Stimulated activated naive CD8-positive, alpha-beta T cell treated with anti-CD3 and anti-CD28 coated beads, Interleukin-15, Interleukin-2, amounts not matched to agents 100 U/mL and 50 U/mL, for 24 hours (primary cell): ENCODE data around the gene SERPINB12.

Source experiments
- ATAC-seq: fragments of 150-1000 bp; cut with Tn5 transposase; one replicate; pipeline ENCODE4 v1.10.0; 2021
- DNase-seq: peaks from one replicate; pipeline ENCODE4 v3.0.0; 2021

Gene SERPINB12

DNA sequence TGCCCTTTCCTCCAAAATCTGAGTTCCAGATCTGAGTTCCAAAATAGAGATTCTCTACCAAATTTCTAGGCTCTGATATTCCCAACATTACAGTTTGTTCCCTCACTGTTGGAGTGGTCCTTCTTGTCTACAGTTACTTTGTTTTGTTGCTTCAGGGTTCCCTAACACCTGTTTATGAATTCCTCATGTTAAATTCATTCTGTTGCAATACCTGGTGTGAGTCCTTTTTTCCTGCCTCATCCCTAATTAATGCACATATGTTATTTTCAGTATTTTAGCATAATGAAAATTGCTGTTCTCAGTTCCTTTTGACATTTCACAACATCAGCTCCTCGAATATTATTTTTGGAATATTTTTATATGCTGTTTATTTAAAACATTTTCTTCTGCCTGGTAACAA lies 61.2 kb downstream of the SERPINB12 start:
- DNase-seq (no peak), ATAC-seq (no peak)

DNA sequence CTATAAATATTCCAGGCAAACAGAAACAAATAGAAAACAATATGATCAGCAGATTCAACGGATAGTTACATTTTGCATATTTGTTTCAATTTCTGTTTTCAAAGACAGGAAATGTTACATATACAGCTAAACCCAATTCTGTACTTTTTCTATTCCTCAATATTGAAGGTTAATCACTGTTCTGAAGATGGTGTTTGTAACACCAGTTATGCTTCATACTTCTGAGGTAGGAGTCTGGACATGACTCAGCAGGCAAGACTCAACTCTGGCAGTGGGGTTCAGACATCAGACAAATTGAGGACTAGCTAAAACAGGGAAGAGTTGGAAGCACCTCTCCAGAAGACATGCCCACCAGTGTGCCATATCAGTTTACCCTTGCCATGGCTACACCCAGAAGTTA lies 61.6 kb downstream of the SERPINB12 start:
- no peak for ATAC-seq
- no peak for DNase-seq

DNA sequence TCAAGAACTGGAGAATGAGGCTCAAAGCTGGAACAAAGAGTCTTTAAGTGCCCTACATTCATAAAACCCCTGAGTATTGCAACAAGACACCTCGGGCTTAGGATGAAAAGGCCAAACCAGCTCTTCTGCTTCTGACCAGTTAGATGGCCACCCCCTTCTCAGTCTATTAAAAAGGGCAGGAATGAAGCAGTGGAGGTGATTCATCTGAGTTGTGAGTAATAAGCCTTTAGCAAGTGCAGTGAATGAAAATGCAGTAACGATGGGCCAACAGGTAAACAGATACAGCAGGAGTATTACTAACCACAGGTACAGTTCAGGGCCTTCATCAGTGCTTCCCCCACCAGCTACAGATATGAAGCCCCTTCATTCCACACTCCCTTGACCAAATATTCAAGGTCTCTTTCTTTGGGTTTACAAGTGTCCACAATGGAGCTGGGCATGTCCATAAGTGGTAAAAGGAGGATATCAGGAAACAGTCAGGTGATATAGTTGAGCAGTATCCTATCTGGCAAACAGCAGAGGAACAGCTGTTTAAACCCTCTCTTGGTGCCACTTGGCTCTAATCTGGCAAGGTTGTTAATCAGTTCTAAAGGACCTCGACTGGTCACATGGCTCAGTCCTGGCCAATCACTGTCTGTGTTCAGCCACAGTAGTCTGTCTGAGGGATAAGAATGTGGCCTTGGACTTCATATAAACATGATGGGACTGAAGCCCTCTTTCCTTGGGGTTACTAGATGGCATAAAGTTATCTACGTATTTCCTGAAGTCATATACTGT lies 62.8 kb downstream of the SERPINB12 start:
- DNase-seq = no peak
- ATAC-seq = no peak

DNA sequence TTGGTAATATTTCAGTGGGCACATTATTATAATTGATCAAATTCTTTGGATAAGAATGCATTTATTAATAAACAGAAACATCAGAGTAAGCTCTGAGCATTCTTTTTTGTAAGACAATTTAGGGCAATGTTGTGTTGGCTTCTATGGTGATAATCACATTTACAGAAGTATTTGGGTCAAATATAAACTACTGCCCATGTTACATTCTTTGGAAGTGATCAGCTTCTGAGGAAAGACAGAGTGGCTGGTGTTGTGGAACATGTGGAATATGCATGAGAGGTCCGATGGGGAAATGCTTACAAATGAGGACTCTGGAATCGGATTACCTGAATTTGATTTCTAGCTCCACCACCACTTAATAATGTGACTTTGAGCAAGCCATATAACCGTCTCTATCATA lies 64.4 kb downstream of the SERPINB12 start:
- DNase-seq = no peak
- ATAC-seq = no peak

DNA sequence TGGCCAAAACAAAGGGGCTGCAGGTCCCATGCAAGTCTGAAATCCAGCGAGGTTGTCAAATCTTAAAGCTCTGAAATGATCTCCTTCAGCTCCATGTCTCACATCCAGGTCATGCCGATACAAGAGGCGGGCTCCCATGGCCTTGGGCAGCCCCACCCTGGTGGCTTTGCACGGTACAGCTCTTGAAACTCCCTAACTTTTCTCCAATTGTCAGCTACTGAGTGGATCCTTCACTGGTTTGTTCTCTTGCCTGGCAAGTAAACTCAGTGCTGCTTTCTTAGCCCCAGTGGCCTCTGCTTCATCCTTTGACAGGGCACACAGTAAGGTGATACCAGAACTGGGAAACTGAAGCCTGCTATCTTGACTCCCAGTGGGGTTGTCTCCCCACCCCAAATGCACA lies 71.3 kb downstream of the SERPINB12 start:
- DNase-seq = no peak
- no peak for ATAC-seq

DNA sequence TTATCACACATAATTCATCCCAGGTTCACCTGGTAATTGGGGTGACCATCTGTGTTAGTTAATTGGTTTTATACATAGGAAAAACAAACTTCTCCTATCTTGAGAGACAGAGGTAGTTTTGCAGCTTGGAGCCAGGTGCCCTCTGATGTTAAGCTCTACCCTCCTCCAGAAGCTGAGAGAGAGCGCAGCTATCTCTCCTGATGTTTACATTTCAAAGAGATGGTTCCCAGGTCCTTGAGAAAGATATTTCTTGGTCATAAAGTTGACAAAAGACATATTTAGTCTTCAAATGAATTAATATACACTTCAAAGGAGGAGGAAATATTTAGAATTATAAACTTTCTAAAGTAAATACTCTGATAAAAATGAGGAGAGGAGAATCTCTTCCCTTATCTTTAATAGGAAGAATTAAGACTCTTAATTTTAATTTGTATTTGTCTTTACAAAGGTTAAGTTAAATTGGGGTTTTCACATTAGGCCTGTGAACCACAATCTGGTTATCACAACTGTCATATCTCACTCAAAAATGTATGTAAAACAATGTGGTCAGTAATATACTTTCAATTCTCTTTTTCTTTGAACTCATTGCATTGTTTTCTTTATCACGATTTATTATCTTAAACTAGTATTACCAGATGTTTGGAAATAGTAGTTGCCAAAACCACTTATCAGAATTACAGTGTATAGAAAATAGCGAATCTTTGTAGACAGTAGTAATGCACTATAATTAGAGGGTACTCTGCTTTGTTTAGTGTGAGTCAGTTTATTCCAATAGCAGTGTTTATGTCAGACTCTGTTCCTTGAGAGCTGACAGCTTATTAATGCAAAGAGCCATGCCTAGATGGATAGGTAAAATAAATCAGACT lies 75.1 kb downstream of the SERPINB12 start:
- ATAC-seq (no peak), DNase-seq (no peak)

DNA sequence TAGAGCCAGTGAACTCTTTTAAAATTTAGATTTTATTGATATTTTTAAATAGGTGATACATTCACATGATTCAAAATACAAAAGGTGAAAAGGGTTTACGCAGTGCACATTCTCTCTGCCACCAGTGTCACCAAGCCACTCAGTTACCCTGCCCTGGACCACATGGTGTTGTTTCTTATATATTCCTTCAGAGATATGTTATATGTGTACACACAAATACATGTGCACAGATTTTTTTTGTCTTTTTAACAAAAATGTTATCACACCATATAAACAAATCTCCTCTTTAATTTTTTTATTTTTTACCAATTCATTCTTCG lies 75.7 kb downstream of the SERPINB12 start:
- DNase-seq (no peak), ATAC-seq (no peak)
